CD4-positive, alpha-beta T cell treated with Interleukin-4 for 1 hour (primary cell): ENCODE results near the gene TNIK.
A peak's percentile ranks its signal among the peaks of the same experiment; 100 is the strongest.

Experiments
- DNase-seq, 2 donors: peaks; one replicate each; pipeline ENCODE4 v3.0.0-alpha.2; 2020 to 2022

Gene TNIK

GRCh38 chr3:171184372-171184771 lies 275.8 kb downstream of the TNIK start:
- DNase-seq, result no peak

GRCh38 chr3:171183042-171183441 lies 277.2 kb downstream of the TNIK start:
- no peak for DNase-seq

- no peak for DNase-seq
Measured at GRCh38 chr3:171181907-171182690, 278.1 kb downstream of the TNIK start.

GRCh38 chr3:171178714-171179113 lies 281.5 kb downstream of the TNIK start:
- DNase-seq, result no peak

GRCh38 chr3:171177553-171177952 lies 282.7 kb downstream of the TNIK start:
- no peak for DNase-seq

- DNase-seq, result no peak
Measured at GRCh38 chr3:171177056-171177455, 283.1 kb downstream of the TNIK start.

GRCh38 chr3:171176244-171176933 lies 283.8 kb downstream of the TNIK start:
- no peak for DNase-seq

- no peak for DNase-seq
Measured at GRCh38 chr3:171175741-171176234, 284.4 kb downstream of the TNIK start.

- peak in 1 of 2 donors; percentile 51 for DNase-seq
Measured at GRCh38 chr3:171173736-171174135, 286.5 kb downstream of the TNIK start.

GRCh38 chr3:171172070-171172469 lies 288.1 kb downstream of the TNIK start:
- DNase-seq, result no peak

GRCh38 chr3:171169866-171170265 lies 290.3 kb downstream of the TNIK start:
- no peak for DNase-seq

- no peak for DNase-seq
Measured at GRCh38 chr3:171169443-171169842, 290.8 kb downstream of the TNIK start.

- DNase-seq, result no peak
Measured at GRCh38 chr3:171168551-171168950, 291.7 kb downstream of the TNIK start.

- no peak for DNase-seq
Measured at GRCh38 chr3:171168086-171168485, 292.1 kb downstream of the TNIK start.

GRCh38 chr3:171165983-171166382 lies 294.2 kb downstream of the TNIK start:
- DNase-seq, result no peak

- no peak for DNase-seq
Measured at GRCh38 chr3:171165499-171165921, 294.7 kb downstream of the TNIK start.

GRCh38 chr3:171164067-171164465 lies 296.1 kb downstream of the TNIK start:
- no peak for DNase-seq

- DNase-seq, result peak in 1 of 2 donors; percentile 59
Measured at GRCh38 chr3:171163101-171164066, 296.8 kb downstream of the TNIK start.

- no peak for DNase-seq
Measured at GRCh38 chr3:171160325-171160724, 299.9 kb downstream of the TNIK start.

- no peak for DNase-seq
Measured at GRCh38 chr3:171159822-171160157, 300.4 kb downstream of the TNIK start.

GRCh38 chr3:171159024-171159821 lies 301.0 kb downstream of the TNIK start:
- DNase-seq, result no peak

GRCh38 chr3:171157980-171158379 lies 302.2 kb downstream of the TNIK start:
- DNase-seq, result no peak
